ENCODE results near the gene VAT1L. TPM values are rescaled to one million over a fixed set of nuclear protein-coding genes. Genes with fewer than 3 reads are reported as not detected.

Gene VAT1L
- total and polyA plus RNA-seq, 2 donors (not counting 1 experiment from before 2014, with no cell fraction given), result not detected

- 83% methylated on average over 1 of the region's 5 CpGs for WGBS (ENCODE audit: insufficient coverage)
- DNase-seq, result no peak
- Histone ChIP-seq H3K4me1 (ENCODE audit: control insufficient read depth in 2 of 2, insufficient read depth in 2 of 2, low read length in 2 of 2) (no peaks in the 10 kb centered on the region), H3K27ac (ENCODE audit: low read length in 2 of 2) (no peak overlapping the region), H3K79me2 (ENCODE audit: control insufficient read depth, insufficient read depth, low read length) (no peaks in the 10 kb centered on the region), H3K9me3 (ENCODE audit: control extremely low read depth in 1 of 3, control insufficient read depth in 2 of 3, insufficient read depth in 1 of 3, low read length in 2 of 3) (no peaks in the 10 kb centered on the region), H3K4me2 (replicated peaks; ENCODE audit: low read depth, low read length, poor library complexity, severe bottlenecking) (no peak overlapping the region), H2AFZ (ENCODE audit: insufficient read depth, low read depth, low read length, poor library complexity, severe bottlenecking) (no peak overlapping the region), H3K9ac (ENCODE audit: low read length) (no peak overlapping the region), H3K4me3 (ENCODE audit: control extremely low read depth in 1 of 5, extremely low read depth in 1 of 5, insufficient read depth in 1 of 5, low read depth in 2 of 5, low read length in 4 of 5) (no peak overlapping the region), H4K20me1 (ENCODE audit: control insufficient read depth, insufficient read depth, low read length, poor library complexity, severe bottlenecking) (no peaks in the 10 kb centered on the region), H3K27me3 (replicated peaks in 1 of 4; ENCODE audit: control extremely low read depth in 1 of 4, control insufficient read depth in 3 of 4, insufficient read depth in 4 of 4, low read length in 3 of 4) (no peaks in the 10 kb centered on the region), H3K36me3 (replicated peaks in 1 of 2; ENCODE audit: control extremely low read depth in 1 of 2, control insufficient read depth in 1 of 2, extremely low read depth in 1 of 2, insufficient read depth in 2 of 2, low read length in 1 of 2) (no peaks in the 10 kb centered on the region)
- no peak overlapping the region for H3K4me3 Mint-ChIP-seq
- no peaks in the 10 kb centered on the region for H3K4me1 Mint-ChIP-seq
- peaks cover 7% of the 10 kb centered on the region for H3K27me3 Mint-ChIP-seq
- H3K9me3 Mint-ChIP-seq (ENCODE audit: insufficient read depth), result no peaks in the 10 kb centered on the region
- no peak overlapping the region for H3K27ac Mint-ChIP-seq
- intact Hi-C loops (cut with micrococcal nuclease), result no loop called here
- ATAC-seq (ENCODE audit: low read depth), result no peak
- TF ChIP-seq CTCF (IDR thresholded peaks at IDR 0.05), result no peak
- TF ChIP-seq EZH2 (IDR thresholded peaks at IDR 0.05; ENCODE audit: borderline replicate concordance, insufficient read depth, low read depth, low read length, poor library complexity, severe bottlenecking), result no peak
- CTCF ChIA-PET, result interaction anchor here (0.9 kb wide), 1 partner anchor 9 kb away, joined by 3 read pairs; no protein-coding TSS in a partner anchor
- POLR2A ChIA-PET, result no interaction called here
Measured at GRCh38 chr16:77840093-77840492, 51.7 kb downstream of the VAT1L start.

DNA sequence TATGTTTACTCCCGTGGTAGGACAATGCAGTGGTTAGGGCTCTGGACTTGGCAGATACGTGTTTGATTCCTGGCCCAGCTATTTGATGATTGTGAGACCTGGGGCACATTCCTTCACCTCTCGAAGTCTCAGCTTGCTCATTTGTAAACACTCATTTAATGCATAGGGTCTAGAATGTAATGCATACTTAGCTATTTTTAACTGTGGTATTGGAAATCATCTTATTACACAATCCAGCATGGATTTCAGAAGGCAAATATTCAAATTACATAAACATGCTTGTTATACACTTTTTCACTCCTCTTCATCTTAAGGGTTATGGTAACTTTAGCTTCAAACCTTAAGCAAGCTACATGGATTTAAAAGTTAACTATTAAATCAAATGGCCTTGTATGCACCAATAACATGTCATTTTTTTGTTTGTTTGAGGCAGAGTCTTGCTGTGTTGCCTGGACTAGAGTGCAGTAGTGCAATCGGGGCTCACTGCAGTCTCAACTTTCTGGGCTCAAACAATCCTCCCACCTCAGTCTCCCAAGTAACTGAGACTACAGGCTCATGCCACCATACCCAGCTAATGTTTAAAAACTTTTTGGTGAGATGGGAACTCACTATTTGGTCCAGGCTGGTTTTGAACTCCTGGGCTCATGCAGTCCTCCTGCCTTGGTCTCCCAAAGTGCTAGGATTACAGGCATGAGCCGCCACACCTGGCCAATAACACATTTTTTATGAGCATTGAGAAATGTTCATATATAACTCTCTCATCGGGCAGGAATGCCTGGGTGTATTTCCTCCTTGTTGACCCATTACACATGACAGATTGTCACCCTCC is 52.5 kb downstream of the VAT1L start:
- no peak for TF ChIP-seq EZH2 (IDR thresholded peaks at IDR 0.05; ENCODE audit: borderline replicate concordance, insufficient read depth, low read depth, low read length, poor library complexity, severe bottlenecking)
- H3K4me1 ChIP-seq (ENCODE audit: control insufficient read depth in 2 of 2, insufficient read depth in 2 of 2, low read length in 2 of 2), result no peaks in the 10 kb centered on the region
- H2AFZ ChIP-seq (ENCODE audit: insufficient read depth, low read depth, low read length, poor library complexity, severe bottlenecking), result no peak overlapping the region
- no peak for DNase-seq
- no peaks in the 10 kb centered on the region for H3K36me3 ChIP-seq (replicated peaks in 1 of 2; ENCODE audit: control extremely low read depth in 1 of 2, control insufficient read depth in 1 of 2, extremely low read depth in 1 of 2, insufficient read depth in 2 of 2, low read length in 1 of 2)
- Mint-ChIP-seq H3K27ac (no peak overlapping the region), H3K27me3 (peaks cover 13% of the 10 kb centered on the region), H3K9me3 (ENCODE audit: insufficient read depth) (no peaks in the 10 kb centered on the region), H3K4me3 (no peak overlapping the region), H3K4me1 (no peaks in the 10 kb centered on the region)
- WGBS (ENCODE audit: insufficient coverage), result 92% methylated on average over 4 of the region's 6 CpGs
- H3K27ac ChIP-seq (ENCODE audit: low read length in 2 of 2), result no peak overlapping the region
- no peak overlapping the region for H3K4me3 ChIP-seq (ENCODE audit: control extremely low read depth in 1 of 5, extremely low read depth in 1 of 5, insufficient read depth in 1 of 5, low read depth in 2 of 5, low read length in 4 of 5)
- CTCF ChIA-PET, result interaction anchor here (0.9 kb wide), 1 partner anchor 10 kb away, joined by 3 read pairs; no protein-coding TSS in a partner anchor
- POLR2A ChIA-PET, result no interaction called here
- H3K9me3 ChIP-seq (ENCODE audit: control extremely low read depth in 1 of 3, control insufficient read depth in 2 of 3, insufficient read depth in 1 of 3, low read length in 2 of 3), result no peaks in the 10 kb centered on the region
- no peaks in the 10 kb centered on the region for H4K20me1 ChIP-seq (ENCODE audit: control insufficient read depth, insufficient read depth, low read length, poor library complexity, severe bottlenecking)
- H3K9ac ChIP-seq (ENCODE audit: low read length), result no peak overlapping the region
- H3K79me2 ChIP-seq (ENCODE audit: control insufficient read depth, insufficient read depth, low read length), result no peaks in the 10 kb centered on the region
- ATAC-seq (ENCODE audit: low read depth), result no peak
- no peaks in the 10 kb centered on the region for H3K27me3 ChIP-seq (replicated peaks in 1 of 4; ENCODE audit: control extremely low read depth in 1 of 4, control insufficient read depth in 3 of 4, insufficient read depth in 4 of 4, low read length in 3 of 4)
- no peak overlapping the region for H3K4me2 ChIP-seq (replicated peaks; ENCODE audit: low read depth, low read length, poor library complexity, severe bottlenecking)
- intact Hi-C loops (cut with micrococcal nuclease), result no loop called here

All from B cell (primary cell).